ENCODE data around the gene PWWP2B.

Gene PWWP2B

DNA sequence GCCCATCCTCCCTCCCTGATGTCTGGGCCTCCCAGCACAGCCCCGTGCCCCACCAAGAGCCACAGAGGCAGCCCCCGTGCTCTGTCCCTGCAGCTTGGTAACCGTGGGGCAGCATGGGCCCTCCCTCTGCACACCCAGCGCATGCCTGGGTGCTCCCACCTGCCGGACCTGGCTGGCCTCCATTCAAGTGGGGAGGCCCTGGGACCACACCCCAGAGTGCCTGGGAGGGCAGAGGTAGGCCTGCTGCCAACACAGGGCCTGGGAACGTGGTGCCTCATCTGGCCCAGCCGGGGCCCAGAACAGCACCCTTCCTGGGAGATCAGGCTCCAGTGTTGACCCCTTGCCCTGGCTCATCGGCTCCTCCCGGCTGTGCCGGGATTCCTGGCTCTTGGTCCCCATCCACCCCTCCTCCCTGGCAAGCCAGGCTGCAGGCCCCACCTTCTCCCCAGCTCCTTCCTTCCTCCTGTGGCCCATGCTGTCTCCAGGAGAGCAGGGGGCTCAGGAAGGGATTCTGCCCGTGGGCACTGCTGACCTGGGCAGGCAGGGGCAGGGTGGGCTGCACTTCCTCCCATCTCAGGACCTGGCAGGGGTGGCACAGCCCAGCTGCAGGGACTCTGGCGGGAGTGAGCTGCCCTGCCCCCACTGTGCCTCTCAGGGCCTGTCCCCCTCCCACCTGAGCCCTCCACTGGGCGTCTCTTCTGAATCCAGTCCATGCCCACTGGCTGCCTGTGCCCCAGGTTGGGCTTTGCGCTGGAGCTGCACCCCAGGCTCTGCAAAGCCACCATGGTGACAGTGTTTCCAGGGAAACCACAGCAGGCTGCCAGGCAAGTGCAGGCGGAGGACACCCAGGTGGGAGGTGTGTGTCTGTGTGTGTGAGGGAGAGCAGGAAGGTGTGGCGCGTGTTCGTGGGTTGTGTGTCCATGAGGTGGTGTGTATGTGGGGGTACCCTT is 32.6 kb downstream of the PWWP2B start:
- H3K36me3 ChIP-seq (ENCODE audit: control insufficient read depth, insufficient read depth, low read length) = no peaks in the 10 kb centered on the region
- H3K27me3 ChIP-seq (ENCODE audit: insufficient read depth, low read length, poor library complexity) = no peaks in the 10 kb centered on the region
- no peak overlapping the region for H3K56ac ChIP-seq (ENCODE audit: low read length)
- no peak overlapping the region for H3K4ac ChIP-seq (ENCODE audit: low read depth, low read length)
- H3K4me2 ChIP-seq (ENCODE audit: low read length) = no peak overlapping the region
- no peak overlapping the region for H4K5ac ChIP-seq (ENCODE audit: low read length)
- no peak overlapping the region for H2BK15ac ChIP-seq (replicated peaks; ENCODE audit: low read depth)
- H2AK5ac ChIP-seq (ENCODE audit: low read length) = no peak overlapping the region
- H4K8ac ChIP-seq (ENCODE audit: low read depth, low read length) = no peak overlapping the region
- no peak overlapping the region for H2BK120ac ChIP-seq (ENCODE audit: low read depth, low read length)
- no peak for DNase-seq
- H3K27ac ChIP-seq (ENCODE audit: low read depth, low read length) = no peak overlapping the region
- no peak overlapping the region for H3K18ac ChIP-seq (ENCODE audit: low read length)
- H3K4me3 ChIP-seq (ENCODE audit: low read length) = no peak overlapping the region
- no peak overlapping the region for H3K9ac ChIP-seq (ENCODE audit: low read length)
- H3K79me1 ChIP-seq (ENCODE audit: low read length) = no peaks in the 10 kb centered on the region
- H3K79me2 ChIP-seq (ENCODE audit: control insufficient read depth, insufficient read depth, low read length) = no peaks in the 10 kb centered on the region
- no peak overlapping the region for H2BK5ac ChIP-seq (ENCODE audit: low read length)
- no CpG with 5 or more reads among the region's 18 CpGs for WGBS (ENCODE audit: extremely low coverage, insufficient coverage, low lambda C conversion rate)
- no peak overlapping the region for H3K23ac ChIP-seq (ENCODE audit: low read length)
- no peaks in the 10 kb centered on the region for H3K4me1 ChIP-seq (ENCODE audit: control insufficient read depth, low read depth, low read length)

GRCh38 chr10:132430231-132430743 is 33.3 kb downstream of the PWWP2B start:
- no peak overlapping the region for H3K18ac ChIP-seq (ENCODE audit: low read length)
- H2BK120ac ChIP-seq (ENCODE audit: low read depth, low read length) = no peak overlapping the region
- no peak overlapping the region for H3K27ac ChIP-seq (ENCODE audit: low read depth, low read length)
- H3K36me3 ChIP-seq (ENCODE audit: control insufficient read depth, insufficient read depth, low read length) = no peaks in the 10 kb centered on the region
- H4K8ac ChIP-seq (ENCODE audit: low read depth, low read length) = no peak overlapping the region
- no peaks in the 10 kb centered on the region for H3K4me1 ChIP-seq (ENCODE audit: control insufficient read depth, low read depth, low read length)
- WGBS (ENCODE audit: extremely low coverage, insufficient coverage, low lambda C conversion rate) = no CpG with 5 or more reads among the region's 8 CpGs
- no peak overlapping the region for H3K4ac ChIP-seq (ENCODE audit: low read depth, low read length)
- no peak overlapping the region for H2BK5ac ChIP-seq (ENCODE audit: low read length)
- H3K56ac ChIP-seq (ENCODE audit: low read length) = no peak overlapping the region
- no peak overlapping the region for H3K4me3 ChIP-seq (ENCODE audit: low read length)
- H3K23ac ChIP-seq (ENCODE audit: low read length) = no peak overlapping the region
- no peak overlapping the region for H3K4me2 ChIP-seq (ENCODE audit: low read length)
- H3K79me2 ChIP-seq (ENCODE audit: control insufficient read depth, insufficient read depth, low read length) = no peaks in the 10 kb centered on the region
- no peak overlapping the region for H2AK5ac ChIP-seq (ENCODE audit: low read length)
- H3K27me3 ChIP-seq (ENCODE audit: insufficient read depth, low read length, poor library complexity) = no peaks in the 10 kb centered on the region
- DNase-seq = no peak
- no peaks in the 10 kb centered on the region for H3K79me1 ChIP-seq (ENCODE audit: low read length)
- H3K9ac ChIP-seq (ENCODE audit: low read length) = no peak overlapping the region
- H4K5ac ChIP-seq (ENCODE audit: low read length) = no peak overlapping the region
- H2BK15ac ChIP-seq (replicated peaks; ENCODE audit: low read depth) = no peak overlapping the region

DNA sequence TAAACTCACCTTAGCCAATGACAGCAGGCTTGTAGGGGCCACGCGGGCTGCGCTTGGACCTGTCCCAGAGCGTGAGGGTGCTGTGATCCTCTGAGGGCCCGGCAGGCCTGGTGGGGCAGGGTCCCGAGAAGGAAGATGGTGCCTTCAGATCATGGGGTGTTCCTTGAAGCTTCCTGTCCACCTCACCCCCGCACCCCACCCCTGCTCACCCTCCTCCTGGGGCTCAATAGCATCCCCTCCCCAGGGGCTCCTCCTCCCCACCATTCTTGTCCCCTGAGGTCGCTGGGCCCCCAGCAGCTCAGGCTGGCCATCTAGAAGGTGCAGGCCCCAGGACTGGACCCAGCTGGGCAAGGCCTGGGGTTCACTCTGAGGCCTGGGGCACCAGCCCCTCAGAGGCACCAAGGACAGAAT is 33.9 kb downstream of the PWWP2B start:
- Histone ChIP-seq H2BK5ac (ENCODE audit: low read length) (no peak overlapping the region), H3K79me2 (ENCODE audit: control insufficient read depth, insufficient read depth, low read length) (no peaks in the 10 kb centered on the region), H3K4ac (ENCODE audit: low read depth, low read length) (no peak overlapping the region), H4K5ac (ENCODE audit: low read length) (no peak overlapping the region), H2BK15ac (replicated peaks; ENCODE audit: low read depth) (no peak overlapping the region), H3K4me1 (ENCODE audit: control insufficient read depth, low read depth, low read length) (no peaks in the 10 kb centered on the region), H2BK120ac (ENCODE audit: low read depth, low read length) (no peak overlapping the region), H2AK5ac (ENCODE audit: low read length) (no peak overlapping the region), H3K18ac (ENCODE audit: low read length) (no peak overlapping the region), H3K23ac (ENCODE audit: low read length) (no peak overlapping the region), H3K56ac (ENCODE audit: low read length) (no peak overlapping the region), H3K4me3 (ENCODE audit: low read length) (no peak overlapping the region), H3K9ac (ENCODE audit: low read length) (no peak overlapping the region), H3K79me1 (ENCODE audit: low read length) (no peaks in the 10 kb centered on the region), H3K4me2 (ENCODE audit: low read length) (no peak overlapping the region), H3K27me3 (ENCODE audit: insufficient read depth, low read length, poor library complexity) (no peaks in the 10 kb centered on the region), H4K8ac (ENCODE audit: low read depth, low read length) (no peak overlapping the region), H3K36me3 (ENCODE audit: control insufficient read depth, insufficient read depth, low read length) (no peaks in the 10 kb centered on the region), H3K27ac (ENCODE audit: low read depth, low read length) (no peak overlapping the region)
- no CpG with 5 or more reads among the region's 8 CpGs for WGBS (ENCODE audit: extremely low coverage, insufficient coverage, low lambda C conversion rate)
- DNase-seq = no peak

- Histone ChIP-seq H2BK15ac (replicated peaks; ENCODE audit: low read depth) (no peak overlapping the region), H2AK5ac (ENCODE audit: low read length) (no peak overlapping the region), H3K56ac (ENCODE audit: low read length) (no peak overlapping the region), H3K23ac (ENCODE audit: low read length) (no peak overlapping the region), H3K27me3 (ENCODE audit: insufficient read depth, low read length, poor library complexity) (no peaks in the 10 kb centered on the region), H3K4ac (ENCODE audit: low read depth, low read length) (no peak overlapping the region), H3K27ac (ENCODE audit: low read depth, low read length) (no peak overlapping the region), H3K79me2 (ENCODE audit: control insufficient read depth, insufficient read depth, low read length) (no peaks in the 10 kb centered on the region), H3K4me3 (ENCODE audit: low read length) (no peak overlapping the region), H2BK120ac (ENCODE audit: low read depth, low read length) (no peak overlapping the region), H3K79me1 (ENCODE audit: low read length) (no peaks in the 10 kb centered on the region), H4K5ac (ENCODE audit: low read length) (no peak overlapping the region), H3K4me1 (ENCODE audit: control insufficient read depth, low read depth, low read length) (no peaks in the 10 kb centered on the region), H3K4me2 (ENCODE audit: low read length) (no peak overlapping the region), H3K36me3 (ENCODE audit: control insufficient read depth, insufficient read depth, low read length) (no peaks in the 10 kb centered on the region), H4K8ac (ENCODE audit: low read depth, low read length) (no peak overlapping the region), H3K9ac (ENCODE audit: low read length) (no peak overlapping the region), H2BK5ac (ENCODE audit: low read length) (no peak overlapping the region), H3K18ac (ENCODE audit: low read length) (no peak overlapping the region)
- no CpG with 5 or more reads among the region's 12 CpGs for WGBS (ENCODE audit: extremely low coverage, insufficient coverage, low lambda C conversion rate)
- DNase-seq = no peak
These were observed 34.7 kb downstream of the PWWP2B start for GRCh38 chr10:132431537-132432175.

GRCh38 chr10:132432176-132432540 is 35.2 kb downstream of the PWWP2B start:
- H3K27ac ChIP-seq (ENCODE audit: low read depth, low read length) = no peak overlapping the region
- no peak overlapping the region for H3K23ac ChIP-seq (ENCODE audit: low read length)
- no peak overlapping the region for H4K5ac ChIP-seq (ENCODE audit: low read length)
- H3K4me2 ChIP-seq (ENCODE audit: low read length) = no peak overlapping the region
- no peaks in the 10 kb centered on the region for H3K36me3 ChIP-seq (ENCODE audit: control insufficient read depth, insufficient read depth, low read length)
- H3K27me3 ChIP-seq (ENCODE audit: insufficient read depth, low read length, poor library complexity) = no peaks in the 10 kb centered on the region
- no peak overlapping the region for H3K56ac ChIP-seq (ENCODE audit: low read length)
- no peaks in the 10 kb centered on the region for H3K79me2 ChIP-seq (ENCODE audit: control insufficient read depth, insufficient read depth, low read length)
- no peak overlapping the region for H3K9ac ChIP-seq (ENCODE audit: low read length)
- no peaks in the 10 kb centered on the region for H3K4me1 ChIP-seq (ENCODE audit: control insufficient read depth, low read depth, low read length)
- no peak overlapping the region for H4K8ac ChIP-seq (ENCODE audit: low read depth, low read length)
- WGBS (ENCODE audit: extremely low coverage, insufficient coverage, low lambda C conversion rate) = no CpG with 5 or more reads among the region's 12 CpGs
- no peak overlapping the region for H2AK5ac ChIP-seq (ENCODE audit: low read length)
- H3K18ac ChIP-seq (ENCODE audit: low read length) = no peak overlapping the region
- no peak overlapping the region for H3K4ac ChIP-seq (ENCODE audit: low read depth, low read length)
- no peaks in the 10 kb centered on the region for H3K79me1 ChIP-seq (ENCODE audit: low read length)
- DNase-seq = no peak
- H2BK15ac ChIP-seq (replicated peaks; ENCODE audit: low read depth) = no peak overlapping the region
- no peak overlapping the region for H2BK120ac ChIP-seq (ENCODE audit: low read depth, low read length)
- H3K4me3 ChIP-seq (ENCODE audit: low read length) = no peak overlapping the region
- no peak overlapping the region for H2BK5ac ChIP-seq (ENCODE audit: low read length)
